HCT116 (cell line): ENCODE data around the gene GPAT3.

Source experiments
- CTCF ChIP-seq, 3 experiments: fragments of 200-600 bp in 1 of 3; sonication (generic) in 1 of 3; IDR thresholded peaks in 2 of 3; conservative IDR thresholded peaks in 1 of 3; 2 replicates each; pipeline ENCODE4 v1.5.1; 2012 to 2017; ENCODE audit warnings: low read depth in 2 of 3, low read length in 2 of 3, antibody characterized with exemption in 1 of 3, borderline replicate concordance in 1 of 3, control low read depth in 1 of 3, mild to moderate bottlenecking in 1 of 3, mixed read lengths in 1 of 3, mixed run types in 1 of 3, moderate library complexity in 1 of 3; ENCODE audit not compliant: insufficient read depth in 1 of 3
- EZH2 ChIP-seq: fragments of 200-600 bp; sonication (generic); IDR thresholded peaks from 2 replicates; pipeline ENCODE4 v1.6.1; 2017; ENCODE audit warnings: antibody characterized with exemption, mixed run types
- EZH2phosphoT487 ChIP-seq: fragments of 200-600 bp; IDR thresholded peaks from 2 replicates; pipeline ENCODE4 v1.6.1; 2018; ENCODE audit warnings: antibody characterized with exemption, borderline replicate concordance
- POLR2A ChIP-seq: IDR thresholded peaks from 2 replicates; pipeline ENCODE4 v1.7.0; 2011; ENCODE audit warnings: borderline replicate concordance; ENCODE audit not compliant: insufficient read depth, insufficient read length; ENCODE audit errors: extremely low read depth
- RAD21 ChIP-seq: IDR thresholded peaks from 2 replicates; pipeline ENCODE4 v1.6.1; 2012; ENCODE audit warnings: low read depth, mild to moderate bottlenecking
- YY1 ChIP-seq: IDR thresholded peaks from 2 replicates; pipeline ENCODE4 v1.6.1; 2011; ENCODE audit warnings: low read length, low read depth, moderate library complexity, mild to moderate bottlenecking; ENCODE audit not compliant: insufficient replicate concordance; ENCODE audit errors: extremely low read depth

GRCh38 chr4:83498187-83498586 lies 37.7 kb upstream of the GPAT3 start:
- no peak for TF ChIP-seq CTCF (IDR thresholded peaks at IDR 0.05 in 2 of 3, conservative IDR thresholded peaks at IDR 0.05 in 1 of 3; ENCODE audit: borderline replicate concordance in 1 of 3, insufficient read depth in 1 of 3, low read depth in 2 of 3, low read length in 2 of 3)
- no peak for TF ChIP-seq POLR2A
- TF ChIP-seq EZH2 = no peak
- TF ChIP-seq EZH2phosphoT487 = no peak
- TF ChIP-seq RAD21 = no peak
- TF ChIP-seq YY1 = no peak
